H1 (cell line): ENCODE results near the gene INO80C. TPM values are rescaled to one million over a fixed set of nuclear protein-coding genes. Genes with fewer than 3 reads are reported as not detected.
"Not testable (repeated sequence)": the region's sequence is repeated elsewhere in the genome, so short reads cannot be mapped to it uniquely, and the experiment has no call there.

ENCODE experiments used
- CTCF ChIA-PET: fragments of 300-600 bp; sonication (Branson Sonifier 250); formaldehyde crosslinking; loops from one replicate; lab custom pipeline; 2021; ENCODE audit not compliant: partially characterized antibody; lab: Charles Lee
- POLR2A ChIA-PET: fragments of 300-600 bp; sonication (Branson Sonifier 250); formaldehyde crosslinking; loops from one replicate; lab custom pipeline; 2021; ENCODE audit warnings: inconsistent platforms; ENCODE audit not compliant: partially characterized antibody; lab: Charles Lee
- DNase-seq, 2 experiments: peaks; one replicate each; pipeline versions ENCODE4 v3.0.0 to v3.0.0-alpha.2; 2010 to 2022; ENCODE audit warnings: low spot score in 2 of 2, low read depth in 1 of 2, mixed read lengths in 1 of 2
- FAIRE-seq: peaks from 2 replicates; lab custom pipeline; 2011; peaks lifted over from hg19 to GRCh38; lab: Jason Lieb, UNC
- H2AFZ ChIP-seq: 2 replicates; pipeline ENCODE4 v1.8.1; 2012; ENCODE audit warnings: low read length, inconsistent platforms
- H2AK5ac ChIP-seq: 2 replicates; pipeline ENCODE4 v1.6.1; 2013; ENCODE audit warnings: low read depth, low read length
- H2BK120ac ChIP-seq: replicated peaks from 2 replicates; pipeline ENCODE3; 2013; ENCODE audit warnings: low read depth, low read length, inconsistent platforms
- H2BK12ac ChIP-seq: 2 replicates; pipeline ENCODE4 v1.6.1; 2013; ENCODE audit warnings: low read depth, low read length
- H2BK15ac ChIP-seq: 2 replicates; pipeline ENCODE4 v1.6.1; 2013; ENCODE audit warnings: low read length
- H2BK20ac ChIP-seq: 2 replicates; pipeline ENCODE4 v1.6.1; 2013; ENCODE audit warnings: low read length
- H2BK5ac ChIP-seq: 2 replicates; pipeline ENCODE4 v1.6.1; 2013; ENCODE audit warnings: low read depth, low read length
- H3K14ac ChIP-seq: 2 replicates; pipeline ENCODE4 v1.6.1; 2013; ENCODE audit warnings: inconsistent platforms; ENCODE audit not compliant: insufficient read length
- H3K18ac ChIP-seq: 2 replicates; pipeline ENCODE4 v1.6.1; 2013; ENCODE audit warnings: low read length; ENCODE audit errors: extremely low read depth
- H3K23ac ChIP-seq: 2 replicates; pipeline ENCODE4 v1.6.1; 2013; ENCODE audit warnings: inconsistent platforms; ENCODE audit not compliant: insufficient read length
- H3K23me2 ChIP-seq: 2 replicates; pipeline ENCODE4 v1.6.1; 2013; ENCODE audit warnings: low read depth, low read length
- H3K27ac ChIP-seq: 2 replicates; pipeline ENCODE4 v1.6.1; 2011; ENCODE audit warnings: low read depth, low read length, inconsistent platforms
- H3K27me3 ChIP-seq, 4 experiments: replicated peaks in 1 of 4; 1 replicate in 1 of 4; 2 replicates in 3 of 4; pipeline versions ENCODE4 v1.6.1 to v1.8.1; 2011 to 2013; ENCODE audit warnings: low read length in 3 of 4, mild to moderate bottlenecking in 3 of 4, inconsistent platforms in 2 of 4, mixed read lengths in 2 of 4, moderate library complexity in 1 of 4; ENCODE audit not compliant: control insufficient read depth in 3 of 4, insufficient read depth in 3 of 4; ENCODE audit errors: extremely low read depth in 1 of 4
- H3K36me3 ChIP-seq, 4 experiments: 2 replicates each; pipeline versions ENCODE4 v1.6.1 to v1.8.1; 2011 to 2013; ENCODE audit warnings: mild to moderate bottlenecking in 4 of 4, low read length in 3 of 4, moderate library complexity in 2 of 4, control low read depth in 1 of 4, inconsistent platforms in 1 of 4; ENCODE audit not compliant: insufficient read depth in 4 of 4, control insufficient read depth in 2 of 4
- H3K4ac ChIP-seq: replicated peaks from 2 replicates; pipeline ENCODE3; 2013; ENCODE audit warnings: low read length, low read depth, mixed read lengths, inconsistent platforms; ENCODE audit not compliant: insufficient read length
- H3K4me1 ChIP-seq, 4 experiments: replicated peaks in 1 of 4; 1 replicate in 1 of 4; 2 replicates in 3 of 4; pipeline versions ENCODE4 v1.6.1 to v1.8.1; 2011 to 2013; ENCODE audit warnings: low read length in 3 of 4, inconsistent platforms in 2 of 4, mixed read lengths in 1 of 4; ENCODE audit not compliant: insufficient read depth in 4 of 4, control insufficient read depth in 3 of 4
- H3K4me2 ChIP-seq, 2 experiments: 2 replicates each; pipeline versions ENCODE4 v1.6.1 to v1.8.1; 2011 to 2013; ENCODE audit warnings: low read depth in 2 of 2, low read length in 2 of 2, control low read depth in 1 of 2, inconsistent platforms in 1 of 2, mild to moderate bottlenecking in 1 of 2; ENCODE audit not compliant: insufficient read depth in 1 of 2
- H3K4me3 ChIP-seq, 4 experiments: fragments of 200-600, 300-600 bp in 1 of 4; sonication (generic), shearing (Covaris generic), sonication (Bioruptor Twin) in 1 of 4; 2 replicates each; pipeline versions ENCODE4 v1.5.1 to v1.8.1; 2011 to 2016; ENCODE audit warnings: low read length in 4 of 4, low read depth in 3 of 4, control low read depth in 2 of 4, inconsistent platforms in 2 of 4, mild to moderate bottlenecking in 2 of 4, mixed read lengths in 1 of 4, moderate library complexity in 1 of 4; ENCODE audit not compliant: insufficient read depth in 2 of 4; ENCODE audit errors: extremely low read depth in 1 of 4
- H3K56ac ChIP-seq: replicated peaks from 2 replicates; pipeline ENCODE3; 2013; ENCODE audit warnings: low read depth, mild to moderate bottlenecking, mixed read lengths, low read length, inconsistent platforms; ENCODE audit not compliant: insufficient read length
- H3K79me1 ChIP-seq: 2 replicates; pipeline ENCODE4 v1.6.1; 2013; ENCODE audit warnings: low read depth, low read length, control low read depth
- H3K79me2 ChIP-seq, 2 experiments: 2 replicates each; pipeline versions ENCODE4 v1.6.1 to v1.8.1; 2012 to 2013; ENCODE audit warnings: low read length in 2 of 2, mild to moderate bottlenecking in 2 of 2, inconsistent platforms in 1 of 2; ENCODE audit not compliant: insufficient read depth in 2 of 2, control insufficient read depth in 1 of 2
- H3K9ac ChIP-seq, 4 experiments: replicated peaks in 1 of 4; 1 replicate in 1 of 4; 2 replicates in 3 of 4; pipeline versions ENCODE4 v1.6.1 to v1.8.1; 2011 to 2013; ENCODE audit warnings: low read depth in 3 of 4, low read length in 3 of 4, control low read depth in 2 of 4, mild to moderate bottlenecking in 2 of 4, moderate library complexity in 2 of 4, inconsistent platforms in 1 of 4; ENCODE audit errors: extremely low read depth in 1 of 4
- H3K9me3 ChIP-seq, 2 experiments: 2 replicates each; pipeline versions ENCODE4 v1.6.1 to v1.8.1; 2012 to 2013; ENCODE audit warnings: mild to moderate bottlenecking in 2 of 2, moderate library complexity in 2 of 2, control low read depth in 1 of 2, inconsistent platforms in 1 of 2, low read depth in 1 of 2, low read length in 1 of 2, mixed read lengths in 1 of 2; ENCODE audit not compliant: insufficient read depth in 2 of 2
- H4K20me1 ChIP-seq, 2 experiments: replicated peaks in 1 of 2; 2 replicates each; pipeline versions ENCODE3 to v1.8.1; 2011 to 2013; ENCODE audit warnings: inconsistent platforms in 2 of 2, low read length in 2 of 2, mild to moderate bottlenecking in 1 of 2; ENCODE audit not compliant: insufficient read depth in 2 of 2, control insufficient read depth in 1 of 2
- H4K5ac ChIP-seq: 2 replicates; pipeline ENCODE4 v1.6.1; 2013; ENCODE audit warnings: low read length, low read depth, mixed read lengths, inconsistent platforms; ENCODE audit not compliant: insufficient read length
- H4K8ac ChIP-seq: 2 replicates; pipeline ENCODE4 v1.8.0; 2013; ENCODE audit warnings: mild to moderate bottlenecking, moderate library complexity, low read length, inconsistent platforms; ENCODE audit not compliant: insufficient read depth; ENCODE audit errors: extremely low read depth
- H4K91ac ChIP-seq: replicated peaks from 2 replicates; pipeline ENCODE3; 2013; ENCODE audit warnings: low read length, mixed read lengths, inconsistent platforms; ENCODE audit not compliant: insufficient read length
- WGBS, 2 experiments: shearing (Covaris generic) in 1 of 2; methylation state at CpG; one replicate each; pipeline versions ENCODE4 v1.1.6 to v1.1.7; 2013 to 2015; ENCODE audit warnings: low lambda C conversion rate in 2 of 2, mixed read lengths in 2 of 2, inconsistent platforms in 1 of 2, low coverage in 1 of 2, missing lambda C conversion rate in 1 of 2; ENCODE audit not compliant: insufficient replicate concordance in 2 of 2, insufficient coverage in 1 of 2, insufficient read length in 1 of 2; ENCODE audit errors: extremely low coverage in 1 of 2, missing lambda C conversion rate in 1 of 2; 5-methylcytosine and 5-hydroxymethylcytosine counted together
- polyA plus RNA-seq, 7 experiments: library from polyadenylated mRNA; depleted of rRNA in 3 of 7; stranded (reverse) in 5 of 7; unstranded in 2 of 7; fragments of >200 nt in 5 of 7; fragments of 200-250 nt in 2 of 7; gene quantifications; 1 replicate in 5 of 7; 2 replicates in 1 of 7; 4 replicates in 1 of 7; pipeline versions ENCODE4 v1.2.1 to v1.2.3, GENCODE V29; 2011 to 2013; ENCODE audit warnings: missing spikeins in 2 of 7, mixed read lengths in 2 of 7
- total RNA-seq: library from RNA; stranded (reverse); fragmentation: NEBNext Ultra II Directional; extraction: Animal tissue kit (Norgen Biotek cat#: 25700); gene quantifications from 2 replicates; pipeline ENCODE4 v1.2.1, GENCODE V29; 2021

INO80C gene
- total and polyA plus RNA-seq, 2 of the 8 experiments (the other 6 are each of a cell fraction or from before 2014, with no cell fraction given) = 30.1 to 48.9 TPM

- H4K5ac ChIP-seq, H2AK5ac ChIP-seq, H3K79me1 ChIP-seq, H4K20me1 ChIP-seq, H3K56ac ChIP-seq, H2BK120ac ChIP-seq, H2BK15ac ChIP-seq, H4K8ac ChIP-seq, H4K91ac ChIP-seq, H3K27ac ChIP-seq, DNase-seq, H3K4me3 ChIP-seq, H3K36me3 ChIP-seq, H3K14ac ChIP-seq, H3K23me2 ChIP-seq, FAIRE-seq, H3K4ac ChIP-seq, H3K9me3 ChIP-seq, H2BK20ac ChIP-seq, H2AFZ ChIP-seq, H3K9ac ChIP-seq, H3K23ac ChIP-seq, H3K27me3 ChIP-seq: not testable (repeated sequence)
- ChIA-PET POLR2A (interaction anchor here (1.5 kb wide), 1 partner anchor 91 kb away, joined by 4 read pairs; no protein-coding TSS in a partner anchor), CTCF (interaction anchor here (1.0 kb wide), 1 partner anchor 8 kb away, joined by 4 read pairs; no protein-coding TSS in a partner anchor)
- H3K79me2 ChIP-seq = peaks cover 3 to 86% of the 10 kb centered on the region in 2 experiments; a peak in 2 of 4 replicates
- peak overlapping the region; percentile 56; the same call in 1 of the 2 replicates for H2BK5ac ChIP-seq
- H2BK12ac ChIP-seq = peak overlapping the region; percentile 13; the same call in 1 of the 2 replicates
- H3K4me1 ChIP-seq = peaks cover 12 to 36% (median 31%) of the 10 kb centered on the region in 4 experiments
- 67% methylated on average over 3 of the region's 3 CpGs; no CpG with 5 or more reads in 1 of the 2 experiments for WGBS, 2 experiments
- H3K18ac ChIP-seq = peak overlapping the region; percentile 1; the same call in 1 of the 2 replicates
- peak overlapping the region in 1 of 2 experiments; percentile 72; a peak in 1 of 4 replicates for H3K4me2 ChIP-seq
These were observed 8.5 kb downstream of the INO80C start for GRCh38 chr18:35489281-35489680.
